ENCODE measurements around the gene SMDT1.

SMDT1 gene

DNA sequence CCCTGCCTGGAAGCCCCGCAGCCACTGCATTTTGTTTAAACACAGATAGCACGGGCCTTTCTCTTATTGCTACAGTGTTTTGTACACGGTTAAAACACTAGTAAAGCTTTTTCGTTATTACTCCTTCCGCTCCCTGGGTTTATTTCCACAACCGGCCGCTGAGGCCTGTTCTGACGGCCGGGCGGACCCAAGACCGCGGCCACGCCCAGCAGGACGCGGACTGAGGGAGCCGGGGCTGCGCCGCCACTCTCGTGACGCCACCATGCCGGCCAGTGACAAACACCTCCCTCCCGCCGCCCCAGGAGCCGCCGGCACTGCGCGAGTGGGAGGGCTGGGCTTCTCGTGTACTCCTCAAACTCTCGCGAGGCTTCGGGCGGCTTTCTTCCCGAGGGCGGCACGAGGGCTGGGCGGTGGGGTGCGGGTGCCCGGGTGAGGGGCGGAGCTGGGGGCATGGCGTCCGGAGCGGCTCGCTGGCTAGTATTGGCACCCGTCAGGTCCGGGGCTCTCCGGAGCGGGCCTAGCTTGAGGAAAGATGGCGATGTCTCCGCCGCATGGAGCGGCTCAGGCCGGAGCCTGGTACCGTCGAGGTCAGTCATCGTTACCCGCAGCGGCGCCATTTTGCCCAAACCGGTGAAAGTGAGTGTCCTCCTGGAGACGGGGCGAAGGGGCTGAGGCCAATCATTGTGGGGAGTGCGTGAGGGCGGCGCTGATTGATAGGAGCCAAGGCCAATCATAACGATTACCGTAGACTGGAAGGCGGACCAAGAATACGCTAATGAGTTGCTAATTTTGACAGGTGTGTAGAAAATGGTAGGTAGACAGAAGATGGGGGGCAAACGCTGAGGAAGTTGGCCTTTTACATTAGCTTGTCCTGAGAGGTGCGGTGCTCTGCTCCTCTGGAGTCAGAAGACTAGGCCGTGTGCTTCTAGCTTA lies at the start of gene SMDT1:
Gene SMDT1 (plus strand): TSS at position 382 of the 933 bp plus-strand sequence. CDS start 69 bp downstream, at position 451.
- peak; percentile 98 for DNase-seq
- peak; percentile 95 for ATAC-seq

GRCh38 chr22:42033263-42034181 lies 46.0 kb upstream of the SMDT1 start:
- DNase-seq (no peak), ATAC-seq (no peak)

GRCh38 chr22:42035256-42035655 lies 44.2 kb upstream of the SMDT1 start:
- ATAC-seq, result no peak
- DNase-seq, result no peak

DNA sequence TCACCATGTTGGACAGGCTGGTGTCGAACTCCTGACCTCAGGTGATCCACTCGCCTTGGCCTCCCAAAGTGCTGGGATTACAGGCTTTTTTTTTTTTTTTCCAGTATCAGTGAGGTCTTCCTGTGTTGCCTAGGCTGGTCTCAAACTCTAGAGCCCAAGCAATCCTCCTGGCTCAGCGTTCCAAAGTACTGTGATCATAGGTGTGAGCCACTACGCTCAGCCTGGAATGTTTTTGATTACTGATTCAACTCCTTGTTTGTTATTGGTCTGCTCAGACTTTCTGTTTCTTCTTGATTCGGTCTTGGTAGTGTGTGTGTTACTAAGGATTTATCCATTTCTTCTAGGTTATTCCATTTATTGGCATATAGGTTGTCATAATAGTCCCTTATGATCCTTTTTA lies 40.2 kb upstream of the SMDT1 start:
- no peak for DNase-seq
- ATAC-seq, result no peak

- ATAC-seq, result no peak
- no peak for DNase-seq
Observed at GRCh38 chr22:42041784-42042183, 37.7 kb upstream of the SMDT1 start.

DNA sequence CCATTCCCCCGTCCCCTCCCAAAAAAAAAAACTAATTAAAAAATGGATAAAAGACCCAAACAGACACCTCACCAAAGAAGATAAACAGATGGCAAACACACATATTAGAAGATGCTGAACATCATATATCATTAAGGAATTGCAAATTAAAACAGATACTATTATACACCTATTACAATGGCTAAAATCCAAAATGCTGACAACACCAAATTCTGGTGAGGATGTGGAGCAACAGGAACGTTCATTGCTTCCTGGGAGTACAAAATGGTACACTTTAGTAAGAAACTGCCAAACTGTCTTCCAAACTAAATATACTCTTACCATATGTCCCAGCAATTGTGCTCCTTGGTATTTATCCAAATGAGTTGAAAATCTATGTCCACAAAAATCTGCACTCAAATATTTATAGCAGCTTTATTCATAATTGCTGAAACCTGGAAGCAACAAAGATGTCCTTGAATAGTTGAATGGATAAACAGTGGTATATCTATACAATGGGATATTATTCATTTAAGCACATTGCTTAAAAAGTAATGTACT lies 28.8 kb upstream of the SMDT1 start:
- ATAC-seq (no peak), DNase-seq (no peak)

DNA sequence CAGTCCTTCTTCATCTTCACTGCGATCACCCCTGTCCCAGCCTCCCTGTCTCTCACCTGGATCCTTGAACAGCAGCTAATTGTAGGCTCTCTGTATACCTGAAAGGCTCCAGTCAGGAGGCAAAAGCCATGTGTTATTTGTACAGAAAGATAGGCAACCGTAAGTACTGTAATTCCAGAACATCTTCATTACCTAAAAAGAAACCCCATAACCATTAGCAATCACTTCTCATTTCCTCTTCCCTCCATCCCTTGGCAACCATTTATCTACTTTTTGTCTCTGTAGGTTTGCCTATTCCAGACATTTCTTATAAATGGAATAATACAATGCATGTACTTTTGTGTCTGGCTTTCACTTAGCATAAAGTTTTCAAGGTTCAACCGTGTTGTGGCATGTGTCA lies 26.7 kb upstream of the SMDT1 start:
- no peak for DNase-seq
- no peak for ATAC-seq

DNA sequence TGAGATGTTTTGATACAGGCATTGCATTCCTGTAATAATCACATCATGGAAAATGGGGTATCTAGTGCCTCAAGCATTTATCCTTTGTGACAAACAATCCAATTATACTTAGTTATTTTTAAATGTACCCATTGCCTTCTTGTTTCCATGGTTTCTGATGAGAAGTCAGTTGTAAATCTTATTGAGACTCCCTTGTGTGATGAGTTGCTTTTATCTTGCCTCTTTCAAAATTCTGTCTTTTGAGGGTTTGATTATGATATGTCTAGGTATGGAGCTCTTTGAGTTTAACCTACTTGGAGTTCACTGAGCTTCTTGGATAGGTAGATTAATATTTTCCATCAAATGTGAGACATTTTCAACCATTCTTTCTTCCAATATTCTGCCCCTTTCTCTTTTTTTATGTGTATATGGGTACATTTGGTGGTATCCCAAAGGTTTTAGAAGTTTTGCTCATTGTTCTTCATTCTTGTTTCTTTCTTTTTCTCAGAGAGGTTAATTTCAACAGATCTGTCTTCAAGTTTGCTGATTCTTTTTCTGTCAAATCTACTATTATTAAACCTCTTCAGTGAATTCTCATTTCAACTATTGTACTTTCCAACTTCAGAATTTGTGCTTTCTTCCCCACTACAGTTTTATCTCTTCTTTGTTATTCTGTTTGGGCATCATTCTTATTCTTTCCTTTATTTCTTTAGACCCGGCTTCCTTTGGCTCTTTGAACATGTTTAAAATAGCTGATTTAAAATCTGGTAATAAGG lies 22.6 kb upstream of the SMDT1 start:
- ATAC-seq (no peak), DNase-seq (no peak)

GRCh38 chr22:42060489-42060888 lies 19.0 kb upstream of the SMDT1 start:
- no peak for ATAC-seq
- DNase-seq, result no peak

DNA sequence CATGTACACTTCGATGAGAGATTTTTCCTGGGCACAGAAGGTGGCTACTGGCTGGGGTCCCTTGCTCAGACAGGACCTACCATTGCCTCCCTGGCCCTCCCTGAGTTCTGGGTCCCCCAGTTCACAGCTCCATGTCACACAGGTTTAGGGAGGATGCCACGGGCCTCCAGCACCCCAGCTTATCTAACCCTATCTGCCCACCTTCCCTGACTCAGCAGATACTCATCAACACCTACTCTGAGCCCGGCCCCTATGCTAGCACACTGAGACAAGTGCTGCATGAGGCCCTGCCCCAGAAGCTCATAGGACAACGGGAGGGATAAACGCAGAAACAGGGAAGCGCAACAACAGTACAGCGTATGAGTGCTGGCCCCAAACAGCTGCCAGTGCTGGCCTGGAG lies 18.5 kb upstream of the SMDT1 start:
- ATAC-seq, result no peak
- DNase-seq, result no peak

GRCh38 chr22:42062506-42063170 lies 16.9 kb upstream of the SMDT1 start:
- ATAC-seq, result no peak
- no peak for DNase-seq

GRCh38 chr22:42064629-42065028 lies 14.9 kb upstream of the SMDT1 start:
- DNase-seq (no peak), ATAC-seq (no peak)

- ATAC-seq (no peak), DNase-seq (no peak)
Observed at GRCh38 chr22:42065438-42066125, 13.9 kb upstream of the SMDT1 start.

DNA sequence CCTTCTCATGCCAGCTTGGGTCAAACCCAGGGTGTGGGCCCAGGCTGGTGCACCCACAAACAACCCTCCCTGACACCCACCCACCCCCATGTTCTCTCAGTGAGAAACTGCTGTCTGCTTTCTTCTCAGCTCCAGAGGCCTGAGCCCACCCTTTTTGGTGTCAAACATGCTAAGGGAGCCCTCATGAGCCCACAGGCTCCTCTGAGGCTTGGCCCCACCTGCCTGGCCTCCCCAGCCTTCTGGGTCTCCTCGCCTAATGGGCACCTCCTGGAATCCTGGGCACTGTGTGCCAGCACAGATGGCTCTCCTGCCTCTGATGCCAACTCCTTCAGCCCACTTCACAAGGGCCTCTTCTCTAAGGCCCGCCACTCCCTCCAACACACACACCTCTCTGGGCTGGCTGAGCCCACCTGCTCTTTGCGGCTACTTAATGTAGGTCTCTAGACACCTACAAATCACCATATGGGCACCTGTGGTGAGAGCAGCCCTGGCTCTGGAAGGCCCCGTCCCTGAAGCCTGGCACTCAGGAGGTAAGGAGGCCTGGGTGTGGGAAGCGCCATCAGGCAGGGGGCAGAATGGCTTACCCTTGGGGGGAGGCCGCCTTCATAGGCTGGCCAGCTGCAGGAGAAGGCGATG lies 13.3 kb upstream of the SMDT1 start:
- ATAC-seq (no peak), DNase-seq (no peak)

- no peak for DNase-seq
- no peak for ATAC-seq
Observed at GRCh38 chr22:42066937-42067336, 12.6 kb upstream of the SMDT1 start.

- ATAC-seq (no peak), DNase-seq (no peak)
Observed at GRCh38 chr22:42067671-42068251, 11.7 kb upstream of the SMDT1 start.

- DNase-seq (no peak), ATAC-seq (no peak)
Observed at GRCh38 chr22:42068291-42068690, 11.2 kb upstream of the SMDT1 start.

GRCh38 chr22:42069801-42070516 lies 9.5 kb upstream of the SMDT1 start:
- peak; percentile 2 for ATAC-seq
- DNase-seq, result peak; percentile 26

Measured in stimulated activated naive CD8-positive, alpha-beta T cell treated with anti-CD3 and anti-CD28 coated beads, Interleukin-15, Interleukin-2, amounts not matched to agents 100 U/mL and 50 U/mL, for 24 hours (primary cell).